Left ventricle myocardium inferior (tissue), 1 donor: ENCODE results near the gene WAS. TPM values are rescaled to one million over a fixed set of nuclear protein-coding genes. Genes with fewer than 3 reads are reported as not detected.

ENCODE experiments used
- DNase-seq: peaks from one replicate; pipeline ENCODE4 v3.0.0-alpha.2; 2020
- H3K27ac ChIP-seq: fragments of 200-600 bp; replicated peaks from 2 replicates; pipeline ENCODE4 v1.8.0; 2021
- H3K27me3 ChIP-seq: fragments of 200-600 bp; 2 replicates; pipeline ENCODE4 v1.8.0; 2021; ENCODE audit warnings: low read depth
- H3K36me3 ChIP-seq: fragments of 200-600 bp; 2 replicates; pipeline ENCODE4 v1.8.0; 2021
- H3K4me1 ChIP-seq: fragments of 200-600 bp; 2 replicates; pipeline ENCODE4 v1.8.0; 2021
- H3K4me3 ChIP-seq: fragments of 200-600 bp; 2 replicates; pipeline ENCODE4 v1.8.0; 2021; ENCODE audit warnings: mild to moderate bottlenecking, moderate library complexity
- H3K9me3 ChIP-seq: fragments of 200-600 bp; replicated peaks from 2 replicates; pipeline ENCODE4 v1.8.0; 2021
- intact Hi-C: fragments of 100-400 bp; cut with micrococcal nuclease; formaldehyde crosslinking; loops from one replicate; pipeline ENCODE4 v1.11.0; 2022
- total RNA-seq: library from RNA; stranded (reverse); fragmentation: NEBNext Ultra II Directional; extraction: Animal tissue kit (Norgen Biotek cat#: 25700); gene quantifications from one replicate; pipeline ENCODE4 v1.2.1, GENCODE V29; 2021
- TF ChIP-seq, protein P1 (sequence below): fragments of 200-600 bp; IDR thresholded peaks from 2 replicates; pipeline ENCODE4 v1.8.0; 2021; ENCODE audit warnings: antibody characterized with exemption, mild to moderate bottlenecking, borderline replicate concordance
- donor health status: DM: no; HTN: yes; CAD: no; lungs with severe emphysema.

WAS gene
- total RNA-seq, 1 donor from 2014 or later = 2.3 TPM

GRCh38 chrX:48726596-48726995 lies 43.0 kb downstream of the WAS start:
- DNase-seq = no peak
- TF ChIP-seq, protein P1, sequence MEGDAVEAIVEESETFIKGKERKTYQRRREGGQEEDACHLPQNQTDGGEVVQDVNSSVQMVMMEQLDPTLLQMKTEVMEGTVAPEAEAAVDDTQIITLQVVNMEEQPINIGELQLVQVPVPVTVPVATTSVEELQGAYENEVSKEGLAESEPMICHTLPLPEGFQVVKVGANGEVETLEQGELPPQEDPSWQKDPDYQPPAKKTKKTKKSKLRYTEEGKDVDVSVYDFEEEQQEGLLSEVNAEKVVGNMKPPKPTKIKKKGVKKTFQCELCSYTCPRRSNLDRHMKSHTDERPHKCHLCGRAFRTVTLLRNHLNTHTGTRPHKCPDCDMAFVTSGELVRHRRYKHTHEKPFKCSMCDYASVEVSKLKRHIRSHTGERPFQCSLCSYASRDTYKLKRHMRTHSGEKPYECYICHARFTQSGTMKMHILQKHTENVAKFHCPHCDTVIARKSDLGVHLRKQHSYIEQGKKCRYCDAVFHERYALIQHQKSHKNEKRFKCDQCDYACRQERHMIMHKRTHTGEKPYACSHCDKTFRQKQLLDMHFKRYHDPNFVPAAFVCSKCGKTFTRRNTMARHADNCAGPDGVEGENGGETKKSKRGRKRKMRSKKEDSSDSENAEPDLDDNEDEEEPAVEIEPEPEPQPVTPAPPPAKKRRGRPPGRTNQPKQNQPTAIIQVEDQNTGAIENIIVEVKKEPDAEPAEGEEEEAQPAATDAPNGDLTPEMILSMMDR = no peak
- Histone ChIP-seq H3K27ac (no peak overlapping the region), H3K9me3 (no peaks in the 10 kb centered on the region), H3K4me3 (no peak overlapping the region), H3K27me3 (no peaks in the 10 kb centered on the region), H3K36me3 (no peaks in the 10 kb centered on the region), H3K4me1 (no peaks in the 10 kb centered on the region)
- intact Hi-C loops = no loop called here

DNA sequence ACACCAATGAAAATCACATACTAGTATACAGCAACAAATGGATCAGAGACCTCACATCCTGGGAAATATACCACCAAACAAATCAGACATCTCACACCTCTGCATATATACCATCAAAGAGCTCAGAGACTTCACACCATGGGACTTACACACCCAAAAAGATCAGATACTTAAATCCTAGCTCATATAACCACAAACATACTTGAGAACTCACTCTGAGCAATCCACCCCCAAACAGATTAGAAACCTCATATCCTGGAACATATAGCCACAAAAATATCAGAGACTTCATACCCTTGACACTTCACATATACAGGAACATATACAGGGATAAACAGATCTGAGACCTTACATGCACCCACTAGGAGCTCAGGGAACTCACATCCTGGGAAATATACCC lies 45.1 kb downstream of the WAS start:
- Histone ChIP-seq H3K9me3 (no peaks in the 10 kb centered on the region), H3K4me3 (no peak overlapping the region), H3K27ac (no peak overlapping the region), H3K4me1 (no peaks in the 10 kb centered on the region), H3K27me3 (no peaks in the 10 kb centered on the region), H3K36me3 (no peaks in the 10 kb centered on the region)
- TF ChIP-seq, protein P1 = no peak
- intact Hi-C loops = no loop called here
- DNase-seq = no peak

DNA sequence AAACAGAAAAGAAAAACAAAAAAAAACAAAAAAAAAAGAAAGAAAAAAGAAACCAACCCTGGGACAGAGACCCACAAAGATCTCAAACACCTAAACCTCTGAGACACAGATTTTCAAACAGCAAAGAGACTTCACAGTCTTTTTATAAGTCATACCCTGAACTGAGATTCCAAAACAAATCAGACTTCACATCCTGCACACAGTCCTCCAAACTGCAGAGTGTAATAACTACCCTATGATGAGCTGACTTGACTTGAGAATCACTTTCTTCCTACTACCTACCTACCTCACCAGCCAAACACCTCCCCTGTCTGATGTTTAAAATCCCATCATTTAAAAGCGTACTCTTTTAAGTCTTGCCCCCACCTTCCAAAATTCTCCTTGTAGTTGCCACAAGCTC lies 52.7 kb downstream of the WAS start:
- Histone ChIP-seq H3K27me3 (no peaks in the 10 kb centered on the region), H3K36me3 (no peaks in the 10 kb centered on the region), H3K4me3 (no peak overlapping the region), H3K9me3 (no peaks in the 10 kb centered on the region), H3K27ac (no peak overlapping the region), H3K4me1 (no peaks in the 10 kb centered on the region)
- intact Hi-C loops = no loop called here
- TF ChIP-seq, protein P1 = no peak
- DNase-seq = no peak

GRCh38 chrX:48736878-48737212 lies 53.2 kb downstream of the WAS start:
- H3K4me1 ChIP-seq = no peaks in the 10 kb centered on the region
- TF ChIP-seq, protein P1 = no peak
- no peak for DNase-seq
- peak overlapping the region; percentile 74 for H3K4me3 ChIP-seq
- intact Hi-C loops = no loop called here
- peak overlapping the region; percentile 93 for H3K27ac ChIP-seq
- H3K36me3 ChIP-seq = no peaks in the 10 kb centered on the region
- H3K27me3 ChIP-seq = no peaks in the 10 kb centered on the region
- no peaks in the 10 kb centered on the region for H3K9me3 ChIP-seq

DNA sequence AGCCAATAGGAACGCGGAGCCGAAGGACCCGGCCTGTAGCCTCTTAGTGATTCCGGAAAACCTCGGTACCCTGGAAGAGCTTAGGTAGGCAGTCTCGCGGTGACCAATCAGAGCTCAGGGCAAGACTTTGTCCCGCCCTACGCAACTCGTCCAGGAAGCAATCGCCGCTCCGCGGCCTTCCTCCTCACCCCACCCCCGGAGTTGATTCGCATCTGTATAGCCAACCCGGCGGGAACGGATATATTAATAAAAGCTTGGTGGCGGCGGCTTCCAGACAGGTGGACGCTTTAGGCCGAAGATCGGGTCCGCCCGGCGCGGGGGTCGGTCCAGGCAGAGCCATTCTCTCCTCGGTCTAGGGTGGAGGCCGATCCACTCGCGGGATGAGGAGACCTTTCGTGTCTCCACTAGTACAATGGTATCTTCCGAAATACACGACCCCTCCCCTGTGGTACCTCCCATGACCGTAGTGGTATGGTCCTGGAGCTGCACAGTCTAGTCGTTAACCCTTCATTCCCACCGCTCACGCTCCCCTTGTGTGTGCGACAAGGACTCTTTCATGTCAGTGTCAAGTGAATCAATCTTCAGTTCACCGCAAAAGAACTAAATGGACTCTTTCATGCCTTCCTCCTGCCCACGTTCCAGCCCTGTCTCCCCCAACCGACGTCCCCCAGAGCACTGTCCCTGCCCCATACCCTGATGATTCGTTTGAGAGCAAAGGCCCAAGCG lies 53.8 kb downstream of the WAS start:
- Histone ChIP-seq H3K4me3 (peak overlapping the region; percentile 74), H3K36me3 (no peaks in the 10 kb centered on the region), H3K9me3 (no peaks in the 10 kb centered on the region), H3K4me1 (no peaks in the 10 kb centered on the region), H3K27ac (peak overlapping the region; percentile 93), H3K27me3 (no peaks in the 10 kb centered on the region)
- TF ChIP-seq, protein P1 = no peak
- DNase-seq = peak; percentile 89
- intact Hi-C loops = no loop called here

DNA sequence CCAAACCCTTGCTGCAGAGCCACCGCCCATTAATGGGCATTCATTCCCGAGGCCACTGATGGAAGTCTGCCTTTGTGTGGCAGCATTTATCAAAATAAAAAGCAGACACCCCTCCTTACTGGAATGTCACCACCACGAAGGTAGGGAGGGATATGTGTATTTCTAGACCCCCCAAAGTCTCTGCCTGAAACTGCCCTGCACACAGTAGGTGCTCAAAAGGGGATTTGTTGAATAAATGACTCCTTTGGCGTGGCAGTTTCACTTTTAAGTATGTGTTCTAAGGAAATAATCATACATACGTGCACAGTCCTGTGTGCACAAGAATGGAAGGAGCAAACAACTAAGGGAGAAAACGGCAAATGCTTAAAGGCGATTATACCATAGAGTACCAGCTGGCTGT lies 54.3 kb downstream of the WAS start:
- H3K9me3 ChIP-seq = no peaks in the 10 kb centered on the region
- peak overlapping the region; percentile 74 for H3K4me3 ChIP-seq
- H3K36me3 ChIP-seq = no peaks in the 10 kb centered on the region
- H3K4me1 ChIP-seq = no peaks in the 10 kb centered on the region
- peak overlapping the region; percentile 93 for H3K27ac ChIP-seq
- TF ChIP-seq, protein P1 = no peak
- DNase-seq = no peak
- intact Hi-C loops = no loop called here
- no peaks in the 10 kb centered on the region for H3K27me3 ChIP-seq
